Endothelial cell of umbilical vein (primary cell): ENCODE data around the gene CYP11A1. TPM values are rescaled to one million over a fixed set of nuclear protein-coding genes. Genes with fewer than 3 reads are reported as not detected.

Experiments
- BruUV-seq: library from RNA; stranded (reverse); fragments of 400-500 nt; replicated peaks from 2 replicates; lab custom pipeline; 2021; lab: Mats Ljungman, UMichigan
- CTCF ChIA-PET: fragments of 300-600, 350-600 bp; sonication (Branson Sonifier 250); formaldehyde crosslinking; loops from one replicate; lab custom pipeline; 2021; ENCODE audit warnings: antibody characterized with exemption, inconsistent platforms; lab: Charles Lee
- POLR2A ChIA-PET: fragments of 300-600, 350-600 bp; sonication (Branson Sonifier 250); formaldehyde crosslinking; loops from one replicate; lab custom pipeline; 2021; ENCODE audit warnings: antibody characterized with exemption, inconsistent platforms; lab: Charles Lee
- DNase-seq: peaks from one replicate; pipeline ENCODE4 v3.0.0-alpha.2; 2011; ENCODE audit warnings: low read depth, low spot score
- FAIRE-seq: peaks from 2 replicates; lab custom pipeline; 2011; peaks lifted over from hg19 to GRCh38; lab: Jason Lieb, UNC
- H2AFZ ChIP-seq: 2 replicates; pipeline ENCODE4 v1.6.0; 2012; ENCODE audit warnings: low read depth, low read length, control low read depth, inconsistent platforms
- H3K27ac ChIP-seq: 2 replicates; pipeline ENCODE4 v1.5.1; 2011; ENCODE audit warnings: low read depth, mild to moderate bottlenecking, control low read depth, low read length, moderate library complexity; ENCODE audit not compliant: insufficient read depth
- H3K27me3 ChIP-seq, 2 experiments: 2 replicates each; pipeline versions ENCODE4 v1.6.0 to v1.6.1; 2011; ENCODE audit warnings: low read length in 2 of 2, mixed read lengths in 1 of 2; ENCODE audit not compliant: control insufficient read depth in 2 of 2, insufficient read depth in 2 of 2
- H3K36me3 ChIP-seq, 2 experiments: 2 replicates in 1 of 2; 3 replicates in 1 of 2; pipeline ENCODE4 v1.5.1; 2011; ENCODE audit warnings: low read length in 2 of 2, mild to moderate bottlenecking in 1 of 2, moderate library complexity in 1 of 2; ENCODE audit not compliant: control insufficient read depth in 2 of 2, insufficient read depth in 2 of 2; ENCODE audit errors: extremely low read depth in 1 of 2
- H3K4me1 ChIP-seq: 3 replicates; pipeline ENCODE4 v1.5.1; 2011; ENCODE audit warnings: mild to moderate bottlenecking, low read length; ENCODE audit not compliant: control insufficient read depth, insufficient read depth; ENCODE audit errors: extremely low read depth
- H3K4me2 ChIP-seq: 2 replicates; pipeline ENCODE4 v1.6.1; 2011; ENCODE audit warnings: low read length, control low read depth, mixed read lengths; ENCODE audit not compliant: insufficient read depth
- H3K4me3 ChIP-seq, 3 experiments: fragments of 200-600 bp in 1 of 3; sonication (generic), shearing (Covaris generic) in 1 of 3; replicated peaks in 1 of 3; 2 replicates each; pipeline ENCODE4 v1.5.1; 2011 to 2016; ENCODE audit warnings: control low read depth in 3 of 3, low read length in 3 of 3, mild to moderate bottlenecking in 2 of 3, inconsistent platforms in 1 of 3, low read depth in 1 of 3, moderate library complexity in 1 of 3; ENCODE audit not compliant: insufficient read depth in 1 of 3
- H3K79me2 ChIP-seq: 2 replicates; pipeline ENCODE4 v1.6.0; 2012; ENCODE audit warnings: low read length, inconsistent platforms; ENCODE audit not compliant: control insufficient read depth, insufficient read depth
- H3K9ac ChIP-seq: replicated peaks from 2 replicates; pipeline ENCODE3; 2011; ENCODE audit warnings: low read length, control low read depth; ENCODE audit not compliant: insufficient read depth; ENCODE audit errors: extremely low read depth
- H3K9me1 ChIP-seq: replicated peaks from 3 replicates; pipeline ENCODE4 v1.6.0; 2011; ENCODE audit warnings: mild to moderate bottlenecking, low read length; ENCODE audit not compliant: control insufficient read depth, insufficient read depth; ENCODE audit errors: extremely low read depth
- H3K9me3 ChIP-seq: replicated peaks from 2 replicates; pipeline ENCODE4 v1.5.1; 2012; ENCODE audit warnings: low read length, inconsistent platforms; ENCODE audit not compliant: control insufficient read depth, insufficient read depth
- H4K20me1 ChIP-seq: replicated peaks from 2 replicates; pipeline ENCODE3; 2011; ENCODE audit warnings: mild to moderate bottlenecking, low read length; ENCODE audit not compliant: control insufficient read depth, insufficient read depth; ENCODE audit errors: extremely low read depth
- CTCF ChIP-seq, 2 donors: IDR thresholded peaks; 1 replicate in 1 of 2; 2 replicates in 1 of 2; pipeline ENCODE4 v1.5.1; 2011; ENCODE audit warnings: low read length in 2 of 2, mild to moderate bottlenecking in 2 of 2, moderate library complexity in 2 of 2, control low read depth in 1 of 2, inconsistent platforms in 1 of 2, low read depth in 1 of 2; ENCODE audit not compliant: insufficient read depth in 1 of 2; ENCODE audit errors: extremely low read depth in 1 of 2
- EZH2 ChIP-seq: IDR thresholded peaks from 2 replicates; pipeline ENCODE4 v1.6.1; 2012; ENCODE audit warnings: borderline replicate concordance, low read depth, mild to moderate bottlenecking, moderate library complexity, low read length, inconsistent platforms; ENCODE audit not compliant: severe bottlenecking
- FOS ChIP-seq: IDR thresholded peaks from 2 replicates; pipeline ENCODE4 v1.6.1; 2011; ENCODE audit warnings: mild to moderate bottlenecking, low read length, moderate library complexity, borderline replicate concordance; ENCODE audit not compliant: insufficient read depth
- GATA2 ChIP-seq: IDR thresholded peaks from 2 replicates; pipeline ENCODE4 v1.7.0; 2011; ENCODE audit warnings: low read depth, mild to moderate bottlenecking, moderate library complexity, mixed read lengths, low read length; ENCODE audit not compliant: insufficient read length, insufficient read depth
- JUN ChIP-seq: IDR thresholded peaks from 2 replicates; pipeline ENCODE4 v1.6.1; 2011; ENCODE audit warnings: borderline replicate concordance, low read depth; ENCODE audit not compliant: insufficient read length, insufficient read depth
- MAX ChIP-seq: IDR thresholded peaks from 2 replicates; pipeline ENCODE4 v1.6.1; 2011; ENCODE audit not compliant: insufficient read depth, insufficient read length
- MYC ChIP-seq: IDR thresholded peaks from one replicate; pipeline ENCODE4 v1.6.1; 2011; ENCODE audit warnings: mild to moderate bottlenecking, low read depth, low read length
- POLR2A ChIP-seq: IDR thresholded peaks from 2 replicates; pipeline ENCODE4 v1.6.1; 2012; ENCODE audit warnings: low read depth, mild to moderate bottlenecking, control low read depth, low read length
- POLR2AphosphoS5 ChIP-seq: IDR thresholded peaks from 2 replicates; pipeline ENCODE4 v1.6.1; 2012; ENCODE audit warnings: low read depth, mild to moderate bottlenecking, control low read depth, low read length, moderate library complexity; ENCODE audit not compliant: insufficient read depth
- dilution Hi-C: fragments of 300-500 bp; cut with MboI; formaldehyde crosslinking; loops from one replicate; pipeline ENCODE4 v1.15.0; 2019; ENCODE audit warnings: low sequenced_read_pairs; ENCODE audit not compliant: extremely low pct_ligation_motif_present
- intact Hi-C: fragments of 100-400 bp; cut with micrococcal nuclease; formaldehyde crosslinking; loops from one replicate; pipeline ENCODE4 v1.10.0; 2022
- polyA plus RNA-seq, 4 experiments: library from polyadenylated mRNA; depleted of rRNA in 3 of 4; stranded (reverse) in 3 of 4; unstranded in 1 of 4; fragments of >200 nt; gene quantifications; 2 replicates each; pipeline versions ENCODE4 v1.2.1 to v1.2.3, GENCODE V29; 2011 to 2012; ENCODE audit warnings: missing spikeins in 1 of 4
- total RNA-seq: library from RNA; stranded (reverse); gene quantifications from 2 replicates; pipeline ENCODE4 v1.2.3, GENCODE V29; 2021

CYP11A1 gene
- total and polyA plus RNA-seq, 2 donors (not counting 3 experiments of a cell fraction or from before 2014, with no cell fraction given) = 0.08 TPM; not detected in 1

- POLR2A ChIA-PET = no interaction called here
- DNase-seq (no peak), FAIRE-seq (no peak)
- no peaks in the 10 kb centered on the region for H3K27me3 ChIP-seq
- no peak overlapping the region for H3K27ac ChIP-seq
- H2AFZ ChIP-seq = no peak overlapping the region
- H3K9me3 ChIP-seq = no peaks in the 10 kb centered on the region
- H3K4me3 ChIP-seq = no peak overlapping the region
- H3K79me2 ChIP-seq = no peaks in the 10 kb centered on the region
- CTCF ChIA-PET = interaction anchor here (1.4 to 13.9 kb wide), 4 partner anchors 49 to 108 kb away, joined by 3 to 313 read pairs (median 16); partner anchors contain the start of gene UBL7
- H3K9me1 ChIP-seq = no peaks in the 10 kb centered on the region
- no peak for TF ChIP-seq MYC
- TF ChIP-seq CTCF (IDR thresholded peaks at IDR 0.05; ENCODE audit: extremely low read depth in 1 of 2, insufficient read depth in 1 of 2, low read depth in 1 of 2, low read length in 2 of 2) = no peak
- TF ChIP-seq FOS = no peak
- no peak for TF ChIP-seq MAX
- TF ChIP-seq JUN = no peak
- TF ChIP-seq GATA2 = no peak
- no peak for TF ChIP-seq POLR2A
- no peak for TF ChIP-seq POLR2AphosphoS5
- TF ChIP-seq EZH2 = no peak
- H4K20me1 ChIP-seq = no peaks in the 10 kb centered on the region
- H3K4me2 ChIP-seq = no peak overlapping the region
- intact Hi-C loops (no loop called here), dilution Hi-C loops (no loop called here)
- peaks cover 24% of the 10 kb centered on the region for H3K4me1 ChIP-seq
- no peak overlapping the region for H3K9ac ChIP-seq
- BruUV-seq = no TSS peak
- H3K36me3 ChIP-seq = no peaks in the 10 kb centered on the region
These were observed 13.7 kb upstream of the CYP11A1 start for GRCh38 chr15:74381190-74381453.
